Measurements from ENCODE around the gene IP6K3.

The IP6K3 gene

DNA sequence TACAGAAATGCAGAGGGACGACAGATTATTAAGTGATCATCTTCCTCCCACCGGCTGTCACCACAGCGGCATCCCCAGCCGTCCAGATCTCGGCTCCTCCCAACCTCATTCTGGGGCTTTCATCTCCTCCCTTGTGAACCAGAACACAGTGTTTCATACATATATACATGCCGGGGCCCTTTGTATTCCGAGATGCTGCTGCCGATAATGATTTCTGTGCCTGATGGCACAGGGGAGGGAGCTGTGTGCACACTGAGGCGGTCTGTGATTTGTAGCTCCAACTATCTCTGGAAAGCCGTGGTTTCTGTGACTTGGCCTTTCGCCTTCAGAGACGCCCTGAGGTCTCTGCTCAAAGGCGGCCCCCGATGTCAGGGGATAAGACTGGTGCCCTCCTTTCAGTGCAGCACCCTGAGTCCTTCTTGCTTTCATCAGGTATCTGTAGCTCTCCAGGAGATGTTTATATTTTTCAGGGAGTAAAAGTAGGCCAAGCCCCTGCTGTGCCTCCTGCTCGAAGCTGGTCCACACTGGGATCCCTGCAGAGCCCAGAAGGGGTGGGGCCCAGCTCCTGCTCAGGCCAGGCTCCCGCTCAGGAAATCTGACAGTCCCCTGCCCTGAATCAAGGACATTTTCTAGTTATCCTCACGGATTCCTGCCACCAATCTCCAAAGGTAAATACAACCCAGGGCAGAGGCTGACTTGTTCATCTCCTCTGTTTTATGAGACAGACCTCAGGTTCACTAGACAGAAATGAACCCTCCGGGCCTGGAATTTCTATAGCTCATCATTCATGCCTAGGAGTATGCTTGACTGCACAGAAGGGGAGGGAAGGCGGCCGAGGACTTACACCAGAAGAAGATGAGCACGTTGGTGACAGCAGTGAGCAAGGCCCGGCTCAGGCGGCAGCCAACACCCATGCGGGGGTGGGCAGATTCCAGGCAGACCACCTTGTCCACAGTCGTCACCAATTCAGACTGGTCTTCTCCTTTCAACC lies 31.0 kb upstream of the IP6K3 start:
- DNase-seq (ENCODE audit: low read depth in 2 of 2, low spot score in 1 of 2) = no peak

DNA sequence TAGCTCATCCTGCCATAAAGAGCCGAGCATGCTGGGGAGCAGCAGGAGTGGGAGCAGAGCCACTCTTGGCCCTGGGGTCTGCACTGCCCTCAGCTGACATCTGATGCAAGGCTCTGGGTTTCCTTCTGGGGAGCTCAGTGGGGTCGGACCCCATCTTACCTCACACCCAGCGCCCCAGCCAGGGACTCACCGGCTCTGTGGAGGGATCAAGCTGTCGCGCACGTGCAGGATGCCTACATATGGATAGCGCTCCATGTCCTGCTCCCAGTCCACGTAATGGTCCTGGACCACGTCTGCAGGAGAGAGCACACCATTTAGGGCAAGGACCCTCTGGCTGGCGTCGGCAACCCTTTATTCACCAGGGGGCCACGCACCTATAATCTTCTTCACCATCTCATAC lies 30.1 kb upstream of the IP6K3 start:
- DNase-seq (ENCODE audit: low read depth in 2 of 2, low spot score in 1 of 2) = no peak

DNA sequence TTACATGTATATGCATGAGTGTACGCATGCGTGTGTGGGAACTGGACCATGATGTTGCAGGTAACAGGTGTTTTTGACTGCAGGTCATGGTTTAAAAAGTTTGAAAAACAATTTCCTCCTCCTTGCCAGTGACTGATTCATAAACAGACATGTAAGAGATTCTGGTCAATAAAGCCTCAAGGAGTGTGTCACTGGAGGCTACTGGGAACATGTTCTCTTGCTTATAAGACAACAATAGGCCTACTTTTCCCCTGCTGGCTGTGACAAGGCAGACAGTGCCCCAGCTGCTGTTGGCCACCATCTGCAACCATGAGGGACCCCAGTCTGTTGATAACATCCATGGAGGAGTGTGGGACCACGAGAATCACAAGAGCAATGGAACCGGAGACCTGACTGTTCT lies 29.5 kb upstream of the IP6K3 start:
- no peak for DNase-seq (ENCODE audit: low read depth in 2 of 2, low spot score in 1 of 2)

DNA sequence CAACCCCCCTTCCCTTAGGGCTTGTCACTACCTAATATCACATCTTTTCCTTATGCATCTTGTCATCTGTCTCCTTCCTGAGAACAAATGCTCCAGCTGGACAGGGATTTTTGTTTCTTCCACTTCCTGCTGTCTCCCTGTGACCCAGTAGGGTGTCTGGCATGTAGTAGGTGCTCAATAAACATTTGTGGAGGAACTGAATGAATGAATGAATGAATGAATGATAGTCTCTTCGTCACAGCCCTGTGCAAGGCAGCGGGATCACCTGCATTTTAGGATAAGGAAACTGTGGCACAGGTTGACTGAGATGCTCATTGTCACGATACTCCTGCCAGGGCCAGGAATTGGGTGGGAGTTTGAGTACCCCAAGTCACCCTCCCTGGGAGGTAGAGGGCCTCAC lies 28.1 kb upstream of the IP6K3 start:
- no peak for DNase-seq (ENCODE audit: low read depth in 2 of 2, low spot score in 1 of 2)

DNA sequence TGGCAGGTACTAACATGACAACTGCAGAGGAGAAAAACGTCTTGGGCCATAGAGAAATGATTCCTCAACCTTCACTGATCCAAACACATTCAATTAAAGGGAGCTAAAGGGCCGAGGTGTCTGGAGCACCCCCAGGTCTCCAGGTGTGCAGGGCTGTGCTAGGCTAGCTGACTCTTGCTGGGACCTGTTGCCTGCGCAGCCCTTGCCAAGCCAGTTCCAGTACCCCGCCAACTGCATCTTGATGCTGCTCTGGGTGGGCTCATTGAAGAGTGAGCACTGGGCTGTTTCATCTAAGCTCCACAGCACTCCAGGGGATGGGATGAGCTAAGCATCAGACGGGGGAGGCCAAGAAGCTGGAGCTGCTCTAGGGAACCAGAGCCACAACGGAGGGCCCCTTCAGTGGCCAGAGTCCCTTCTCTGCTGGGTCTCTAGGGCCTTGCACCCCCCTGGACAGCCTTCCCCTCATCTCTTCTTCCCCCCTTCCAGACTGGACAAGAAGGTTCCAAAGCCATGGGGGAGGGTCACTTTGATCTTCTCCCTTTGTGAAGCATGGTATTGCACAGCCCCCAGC lies 26.3 kb upstream of the IP6K3 start:
- no peak for DNase-seq (ENCODE audit: low read depth in 2 of 2, low spot score in 1 of 2)

DNA sequence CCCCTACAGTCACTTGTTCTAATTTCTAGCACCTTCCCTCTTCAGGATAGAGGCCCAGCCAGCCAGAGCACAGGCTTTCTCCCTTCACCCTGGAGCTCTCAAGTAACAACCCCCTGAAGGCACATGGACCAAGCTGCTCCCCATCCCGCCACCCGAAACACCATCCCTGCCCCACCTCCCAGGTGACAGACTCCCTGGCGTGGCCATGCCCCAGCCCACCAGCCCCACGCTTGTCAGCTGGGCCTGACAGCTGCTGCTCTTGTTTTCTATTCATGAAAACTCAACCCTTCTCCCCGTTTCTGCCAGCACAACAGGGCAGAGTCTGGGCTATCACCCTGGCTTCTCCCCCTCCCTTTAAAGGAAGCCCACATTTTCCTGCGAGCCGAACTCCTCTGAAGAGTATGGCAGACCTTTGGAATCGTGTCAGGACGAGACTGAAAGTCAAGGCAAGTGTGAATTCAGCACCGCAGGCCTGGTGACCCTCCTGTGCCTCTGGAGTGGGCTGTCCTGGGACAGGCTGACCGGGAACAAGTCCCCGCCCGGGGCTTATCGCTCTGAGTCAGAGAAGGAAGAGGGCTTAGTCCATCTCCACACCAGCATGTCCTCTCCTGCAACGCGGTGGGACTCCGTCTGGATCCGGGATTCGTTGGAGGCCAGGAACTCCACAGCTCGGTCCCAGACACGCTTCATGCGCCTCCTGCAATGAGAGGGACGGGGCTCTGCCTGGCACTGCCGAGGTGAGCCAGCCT lies 25.6 kb upstream of the IP6K3 start:
- no peak for DNase-seq (ENCODE audit: low read depth in 2 of 2, low spot score in 1 of 2)

DNA sequence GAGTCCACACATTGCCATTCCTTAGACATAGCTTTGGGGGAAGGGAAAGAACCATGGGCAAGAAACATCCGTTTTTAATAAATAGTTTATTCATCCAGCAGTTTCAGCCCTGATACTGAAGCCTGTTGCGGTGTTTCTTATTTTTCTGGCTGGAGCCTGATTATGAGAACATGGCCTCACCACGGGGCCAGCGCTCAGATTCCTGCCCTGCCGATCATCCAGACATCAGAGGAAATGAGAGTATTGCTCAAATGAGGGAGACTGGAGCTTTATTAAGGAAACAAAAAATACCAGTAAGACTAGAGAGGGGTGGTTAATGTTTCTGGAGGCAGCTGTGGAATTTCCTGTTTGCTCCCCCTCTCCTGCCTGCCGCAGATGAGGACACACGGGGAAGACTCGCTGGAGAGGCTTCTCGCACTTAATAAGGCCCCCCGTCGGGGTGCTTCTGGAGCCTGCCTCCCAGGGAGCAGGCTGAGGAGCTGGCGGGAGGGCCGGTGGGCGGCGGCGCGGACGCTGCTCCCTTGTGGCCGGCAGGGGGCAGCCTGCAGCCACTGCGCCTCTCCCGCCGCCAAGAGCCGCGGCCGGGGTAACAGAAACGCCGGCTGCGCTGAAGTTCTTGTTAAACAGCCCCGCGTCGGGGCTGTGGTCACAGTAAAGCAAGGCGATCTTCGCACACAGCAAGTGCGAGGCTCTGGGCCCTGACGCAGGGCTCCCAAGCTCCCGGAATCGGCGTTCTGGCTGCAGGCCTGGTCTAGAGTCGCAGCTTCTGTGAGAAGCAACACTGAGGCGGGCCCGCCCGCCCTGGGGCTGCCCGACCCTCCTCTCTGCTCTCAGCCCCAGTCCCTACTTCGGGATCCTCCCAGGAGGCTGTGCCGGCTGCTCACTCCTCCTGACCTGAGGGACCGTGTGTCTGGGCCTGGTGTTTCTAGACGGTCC lies 24.7 kb upstream of the IP6K3 start:
- peak; percentile 12 to 30 for DNase-seq (ENCODE audit: low read depth in 2 of 2, low spot score in 1 of 2)

DNA sequence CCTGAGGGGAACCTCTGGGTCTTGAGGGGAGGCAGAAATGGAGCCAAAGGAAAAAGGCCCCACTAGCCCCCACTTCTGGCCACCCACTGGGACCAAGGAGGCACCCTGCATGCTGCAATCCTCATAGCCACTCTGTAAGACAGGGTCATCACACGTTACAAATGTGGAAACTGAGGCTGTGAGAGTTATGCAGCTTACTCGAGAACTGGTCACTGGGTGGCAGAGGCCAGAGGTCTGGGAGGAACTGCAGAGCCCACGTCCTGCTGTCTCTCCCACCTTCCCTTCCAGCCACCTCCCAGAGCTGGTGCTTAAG lies 24.1 kb upstream of the IP6K3 start:
- no peak for DNase-seq (ENCODE audit: low read depth in 2 of 2, low spot score in 1 of 2)

DNA sequence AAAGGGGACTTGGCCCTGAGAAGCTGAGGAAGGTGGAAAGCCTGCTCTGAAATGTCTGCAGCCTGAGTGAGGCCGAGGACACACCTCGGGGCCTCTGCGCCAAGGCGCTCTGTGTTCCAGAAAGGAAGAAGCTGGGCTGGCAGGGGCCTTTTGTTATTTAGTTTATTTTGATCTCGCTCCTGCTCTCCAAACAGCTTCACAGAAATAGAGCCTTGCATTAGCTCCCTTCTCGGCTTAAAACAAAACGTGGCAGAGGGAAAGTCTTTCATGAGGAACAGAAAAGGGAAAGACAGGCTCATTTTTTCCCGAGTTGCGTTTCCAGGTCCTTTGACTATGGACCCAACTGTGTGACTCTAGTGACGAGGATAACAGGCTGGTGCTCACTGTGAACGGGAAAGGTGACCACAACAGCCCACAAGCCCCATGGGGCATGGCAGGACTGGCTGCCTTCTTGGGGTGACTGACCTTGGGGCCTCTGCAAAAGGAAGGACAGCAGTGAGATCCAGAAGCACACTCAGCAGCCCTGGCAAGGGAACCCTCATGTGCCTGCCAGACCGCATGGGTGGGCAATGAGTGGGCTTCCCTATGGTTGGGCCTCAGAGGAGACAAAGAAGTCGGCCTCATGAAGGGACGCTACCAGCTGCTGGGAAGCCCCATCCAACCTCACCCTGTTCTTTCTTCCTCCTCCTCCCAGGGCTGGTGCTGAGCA lies 23.6 kb upstream of the IP6K3 start:
- no peak for DNase-seq (ENCODE audit: low read depth in 2 of 2, low spot score in 1 of 2)

DNA sequence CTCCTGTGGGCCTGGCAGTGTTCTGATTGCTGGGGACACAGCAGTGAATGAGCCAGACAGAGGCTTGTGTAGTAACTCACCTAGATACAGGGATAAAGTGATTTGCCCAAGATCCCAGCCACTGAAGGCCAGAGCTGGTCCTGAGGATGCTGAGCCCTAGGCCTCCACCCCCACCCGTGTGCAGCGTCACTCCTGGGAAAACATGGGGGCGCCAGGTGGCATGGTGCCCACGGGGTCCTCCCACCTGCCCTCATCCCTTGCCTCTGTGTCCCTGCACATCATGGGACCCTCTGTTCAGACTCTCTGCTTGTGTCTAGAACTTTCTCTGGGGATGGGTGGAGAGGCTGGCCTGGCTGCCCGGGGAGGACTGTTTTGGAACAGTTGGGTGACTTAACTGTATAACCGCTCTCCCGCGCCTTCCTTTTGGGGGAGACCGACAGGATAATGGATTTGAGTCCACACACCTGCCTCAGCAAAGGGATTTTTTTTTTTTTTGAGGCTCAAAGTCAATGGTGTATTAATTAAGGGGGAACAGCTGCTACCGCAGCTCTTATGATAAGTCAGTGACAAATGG lies 22.6 kb upstream of the IP6K3 start:
- no peak for DNase-seq (ENCODE audit: low read depth in 2 of 2, low spot score in 1 of 2)

DNA sequence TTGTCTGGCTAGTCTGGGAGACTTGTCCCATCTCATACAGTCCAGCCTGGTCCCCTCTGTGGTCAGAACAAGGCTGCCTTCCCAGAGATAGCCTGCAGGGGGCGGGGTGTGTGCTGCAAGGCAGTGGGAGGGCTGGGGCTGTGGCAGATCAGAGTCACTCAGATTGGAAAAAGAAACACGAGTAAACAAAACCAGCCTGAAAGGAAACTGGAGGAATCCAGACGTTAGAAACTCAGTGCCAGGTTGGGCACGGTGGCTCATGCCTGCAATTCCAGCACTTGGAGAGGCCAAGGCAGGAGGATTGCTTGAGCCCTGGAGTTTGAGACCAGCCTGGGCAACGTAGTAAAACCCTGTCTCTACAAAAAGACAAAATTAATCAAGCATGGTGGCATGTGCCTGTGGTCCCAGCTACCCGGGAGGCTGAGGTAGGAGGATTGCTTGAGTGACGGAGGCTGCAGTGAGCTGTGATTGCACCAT lies 22.0 kb upstream of the IP6K3 start:
- DNase-seq (ENCODE audit: low read depth in 2 of 2, low spot score in 1 of 2) = peak; percentile 33 to 37

DNA sequence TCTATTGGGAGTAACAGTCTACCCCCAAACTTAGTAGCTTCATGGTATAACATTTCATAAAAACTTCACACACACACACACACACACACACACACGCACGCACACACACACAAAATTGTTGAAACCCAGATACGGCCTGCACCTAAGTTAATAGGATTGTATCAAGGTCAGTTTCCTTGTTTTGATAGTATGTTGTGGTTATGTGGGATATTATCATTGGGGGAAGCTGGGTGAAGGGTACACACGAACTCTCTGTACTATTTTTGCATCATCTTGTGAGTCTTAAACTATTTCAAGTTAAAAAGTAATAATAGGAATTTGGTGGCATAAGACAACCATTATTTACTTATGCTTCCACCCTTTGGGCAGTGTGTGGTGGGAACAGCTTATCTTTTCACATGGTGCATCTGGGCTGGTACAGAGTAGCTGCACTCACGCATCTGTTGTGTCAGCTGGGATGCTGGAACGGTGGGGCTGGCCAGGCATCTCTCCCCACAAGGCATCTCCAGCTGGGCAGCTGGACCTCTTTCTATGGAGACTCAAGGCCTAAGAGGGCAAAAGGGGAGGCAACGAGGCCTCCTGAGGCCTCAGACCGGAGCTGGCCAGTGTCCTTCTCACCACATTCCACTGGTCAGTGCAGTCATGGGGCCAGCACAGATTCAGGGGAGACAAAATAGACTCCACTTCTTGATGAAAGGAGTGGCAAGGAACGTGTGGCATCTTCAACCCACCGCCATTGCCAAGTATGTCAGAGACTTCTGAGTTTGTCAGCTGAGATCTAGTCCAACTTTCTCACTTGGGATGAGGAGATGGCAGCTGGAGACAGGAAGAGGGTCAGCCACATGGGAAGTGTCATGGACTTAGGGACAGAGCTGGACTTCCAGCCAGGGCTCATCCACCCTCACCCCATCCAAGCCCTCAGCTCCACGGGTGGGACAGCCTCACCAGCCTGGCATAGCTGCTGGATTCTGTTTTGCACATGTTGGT lies 20.5 kb upstream of the IP6K3 start:
- DNase-seq (ENCODE audit: low read depth in 2 of 2, low spot score in 1 of 2) = no peak

DNA sequence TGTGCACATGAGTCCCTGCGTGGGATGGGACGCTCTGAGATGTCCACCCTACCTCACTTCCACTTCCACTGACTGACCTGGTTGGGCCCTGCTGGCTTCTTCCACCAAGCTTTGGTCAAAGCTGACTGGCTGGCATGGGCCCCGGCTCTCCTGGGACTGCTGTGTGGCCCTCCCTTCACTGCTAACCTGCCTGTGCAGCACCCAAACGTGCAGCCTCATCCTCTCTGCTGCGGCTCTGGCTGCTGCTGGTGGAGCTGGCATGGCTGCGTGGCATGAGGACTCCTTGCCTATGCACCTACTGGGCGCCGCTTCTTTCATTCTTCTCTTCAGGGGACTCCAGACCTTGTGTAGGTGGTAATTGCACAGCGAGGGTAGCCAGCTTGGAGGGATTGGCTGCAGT lies 18.7 kb upstream of the IP6K3 start:
- DNase-seq (ENCODE audit: low read depth in 2 of 2, low spot score in 1 of 2) = no peak

DNA sequence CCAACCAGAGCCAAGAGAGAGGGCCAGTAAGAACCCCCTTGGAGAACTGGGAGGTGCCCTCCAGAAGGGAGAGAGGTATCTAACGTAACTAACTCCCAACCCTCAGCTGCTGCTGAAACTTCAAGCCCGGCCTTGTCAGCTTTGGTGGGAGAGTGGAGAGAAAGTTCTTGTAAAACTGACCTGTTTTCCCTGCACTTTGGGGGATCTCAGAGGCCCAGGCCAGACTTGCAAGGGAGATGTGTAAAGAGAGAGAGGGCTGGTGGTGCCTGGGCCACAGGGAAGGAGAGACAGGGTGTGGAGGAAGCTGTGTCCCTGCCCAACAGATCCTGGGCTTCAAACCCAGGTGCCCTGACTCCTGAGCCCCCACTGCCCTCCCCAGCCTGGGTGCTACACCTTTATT lies 17.3 kb upstream of the IP6K3 start:
- no peak for DNase-seq (ENCODE audit: low read depth in 2 of 2, low spot score in 1 of 2)

DNA sequence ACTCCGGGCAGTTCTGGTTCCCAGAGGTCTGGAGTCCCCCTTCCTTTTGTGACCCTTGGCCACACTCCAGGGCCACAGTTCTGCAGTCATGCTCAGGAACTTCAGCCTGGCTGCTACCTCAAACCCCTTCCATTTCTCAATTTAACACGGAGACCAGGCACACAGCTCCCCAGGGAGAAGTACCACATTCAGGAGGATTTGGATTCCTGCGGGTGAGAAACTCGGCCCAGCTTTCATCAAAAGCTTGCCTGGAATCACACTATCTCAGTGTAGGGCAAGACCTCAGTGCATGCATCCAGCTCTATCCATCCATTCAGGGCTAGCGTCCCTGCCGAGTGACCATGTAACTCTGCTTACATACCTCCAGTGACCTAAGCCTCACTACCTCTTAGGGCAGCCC lies 16.8 kb upstream of the IP6K3 start:
- DNase-seq (ENCODE audit: low read depth in 2 of 2, low spot score in 1 of 2) = no peak

DNA sequence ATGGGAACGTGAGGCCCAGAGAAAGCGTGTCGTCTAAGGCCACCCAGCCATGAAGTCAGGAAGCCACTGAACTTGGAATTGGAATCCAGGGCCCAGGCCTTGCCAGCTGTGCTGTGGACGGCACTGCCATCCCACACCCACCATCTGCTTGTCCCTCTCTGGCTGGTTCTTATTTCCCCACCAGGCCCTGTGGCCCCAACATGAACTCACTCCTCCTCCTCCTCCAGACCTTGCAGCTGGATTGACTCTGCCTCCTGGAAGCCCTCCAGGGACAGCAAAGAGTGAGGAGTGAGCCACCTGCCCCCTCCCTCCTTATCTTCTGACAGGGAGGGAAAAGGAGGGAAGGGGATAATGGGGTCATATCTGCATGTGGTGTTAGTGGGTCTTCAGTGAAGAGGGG lies 16.0 kb upstream of the IP6K3 start:
- no peak for DNase-seq (ENCODE audit: low read depth in 2 of 2, low spot score in 1 of 2)

DNA sequence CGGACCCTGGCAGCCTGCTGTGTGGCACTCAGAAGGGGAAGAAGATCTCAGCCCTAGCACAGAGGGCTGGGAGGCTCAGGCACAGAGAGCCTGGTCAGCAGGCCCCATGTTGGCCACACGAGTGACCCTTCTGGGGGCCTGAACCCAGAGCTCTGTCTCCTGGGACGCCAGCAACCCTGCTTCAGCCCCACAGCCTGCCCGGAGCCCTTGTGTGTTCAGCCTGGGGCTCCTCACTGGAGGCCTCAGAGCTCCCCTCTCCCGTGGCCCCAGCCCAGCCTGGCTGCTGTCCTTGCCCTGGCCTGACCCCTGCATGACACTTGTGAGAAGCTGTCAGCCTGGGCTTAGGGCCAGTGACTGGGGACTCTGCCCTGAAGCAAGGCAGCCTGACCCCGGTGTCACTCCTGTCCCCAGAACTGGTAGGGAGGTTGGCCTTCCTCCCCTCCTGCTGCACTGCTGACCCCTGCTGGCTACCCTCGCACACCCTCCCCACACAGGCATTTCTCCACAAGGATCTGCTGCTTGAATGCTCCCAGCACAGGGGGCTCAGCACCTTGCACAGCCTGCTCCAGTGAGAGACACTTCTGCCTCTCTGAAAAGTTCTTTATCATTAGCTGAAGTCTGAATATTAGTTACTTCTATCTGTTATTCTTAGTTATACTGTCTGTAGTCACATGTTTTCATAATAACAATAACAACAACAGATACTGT lies 15.4 kb upstream of the IP6K3 start:
- DNase-seq (ENCODE audit: low read depth in 2 of 2, low spot score in 1 of 2) = no peak

DNA sequence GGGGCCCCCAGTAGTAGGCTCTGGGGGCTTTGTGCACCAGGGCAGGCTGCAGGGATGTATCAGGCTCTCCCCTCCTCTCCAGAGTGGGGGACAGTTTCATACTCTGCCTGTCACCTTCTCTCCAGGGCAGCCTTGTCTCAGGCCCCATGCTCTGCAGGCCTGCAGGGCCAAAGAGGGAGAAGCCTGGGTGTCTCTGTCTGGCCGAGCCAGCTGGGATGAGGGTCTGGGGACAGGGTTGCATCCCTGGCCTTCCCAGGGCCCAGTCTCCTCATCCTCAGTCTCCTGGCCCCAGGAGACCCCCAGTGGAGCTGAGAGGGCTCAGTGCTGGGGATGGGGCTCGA lies 14.8 kb upstream of the IP6K3 start:
- DNase-seq (ENCODE audit: low read depth in 2 of 2, low spot score in 1 of 2) = no peak
